ENCODE results near the gene ARMC9.

DNA sequence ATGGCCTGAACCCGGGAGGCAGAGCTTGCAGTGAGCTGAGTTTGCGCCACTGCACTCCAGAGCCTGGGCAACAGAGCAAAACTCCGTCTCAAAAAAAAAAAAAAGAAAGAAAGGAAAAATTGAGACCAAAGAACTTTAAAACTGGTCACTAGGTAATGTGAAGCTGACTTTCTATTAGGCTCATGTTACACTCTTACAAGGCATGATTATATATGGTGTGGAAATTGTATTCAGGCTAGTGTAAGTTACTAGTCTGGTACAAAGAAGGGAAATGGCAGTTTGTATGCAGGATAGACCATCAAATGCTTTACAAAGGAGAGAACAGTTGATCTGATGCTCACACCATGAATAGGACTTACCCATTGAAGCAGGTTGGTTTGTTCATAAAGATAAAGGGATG is 35.4 kb upstream of the ARMC9 start:
- TF ChIP-seq, protein P1, sequence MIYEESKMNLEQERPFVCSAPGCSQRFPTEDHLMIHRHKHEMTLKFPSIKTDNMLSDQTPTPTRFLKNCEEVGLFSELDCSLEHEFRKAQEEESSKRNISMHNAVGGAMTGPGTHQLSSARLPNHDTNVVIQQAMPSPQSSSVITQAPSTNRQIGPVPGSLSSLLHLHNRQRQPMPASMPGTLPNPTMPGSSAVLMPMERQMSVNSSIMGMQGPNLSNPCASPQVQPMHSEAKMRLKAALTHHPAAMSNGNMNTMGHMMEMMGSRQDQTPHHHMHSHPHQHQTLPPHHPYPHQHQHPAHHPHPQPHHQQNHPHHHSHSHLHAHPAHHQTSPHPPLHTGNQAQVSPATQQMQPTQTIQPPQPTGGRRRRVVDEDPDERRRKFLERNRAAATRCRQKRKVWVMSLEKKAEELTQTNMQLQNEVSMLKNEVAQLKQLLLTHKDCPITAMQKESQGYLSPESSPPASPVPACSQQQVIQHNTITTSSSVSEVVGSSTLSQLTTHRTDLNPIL (CRISPR knock-in tag; IDR thresholded peaks at IDR 0.05; ENCODE audit: low read depth) = no peak
- no peak for TF ChIP-seq RARB (CRISPR knock-in tag; IDR thresholded peaks at IDR 0.05)
- TF ChIP-seq ZFP30 (CRISPR knock-in tag; IDR thresholded peaks at IDR 0.05) = no peak
- TF ChIP-seq ZNF70 (CRISPR knock-in tag; IDR thresholded peaks at IDR 0.05) = no peak
- TF ChIP-seq, protein P2, sequence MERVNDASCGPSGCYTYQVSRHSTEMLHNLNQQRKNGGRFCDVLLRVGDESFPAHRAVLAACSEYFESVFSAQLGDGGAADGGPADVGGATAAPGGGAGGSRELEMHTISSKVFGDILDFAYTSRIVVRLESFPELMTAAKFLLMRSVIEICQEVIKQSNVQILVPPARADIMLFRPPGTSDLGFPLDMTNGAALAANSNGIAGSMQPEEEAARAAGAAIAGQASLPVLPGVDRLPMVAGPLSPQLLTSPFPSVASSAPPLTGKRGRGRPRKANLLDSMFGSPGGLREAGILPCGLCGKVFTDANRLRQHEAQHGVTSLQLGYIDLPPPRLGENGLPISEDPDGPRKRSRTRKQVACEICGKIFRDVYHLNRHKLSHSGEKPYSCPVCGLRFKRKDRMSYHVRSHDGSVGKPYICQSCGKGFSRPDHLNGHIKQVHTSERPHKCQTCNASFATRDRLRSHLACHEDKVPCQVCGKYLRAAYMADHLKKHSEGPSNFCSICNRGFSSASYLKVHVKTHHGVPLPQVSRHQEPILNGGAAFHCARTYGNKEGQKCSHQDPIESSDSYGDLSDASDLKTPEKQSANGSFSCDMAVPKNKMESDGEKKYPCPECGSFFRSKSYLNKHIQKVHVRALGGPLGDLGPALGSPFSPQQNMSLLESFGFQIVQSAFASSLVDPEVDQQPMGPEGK (CRISPR knock-in tag; IDR thresholded peaks at IDR 0.05; ENCODE audit: borderline replicate concordance) = no peak
- no peak for TF ChIP-seq PPARA (CRISPR knock-in tag; IDR thresholded peaks at IDR 0.05; ENCODE audit: borderline replicate concordance)
